Uterus (tissue), 4 donors: Measurements from ENCODE around the gene HOXA3. TPM values are rescaled to one million over a fixed set of nuclear protein-coding genes. Genes with fewer than 3 reads are reported as not detected.

Experiments used
- DNase-seq, 2 donors: peaks; one replicate each; pipeline ENCODE4 v3.0.0-alpha.2; 2019 to 2020
- H3K27ac ChIP-seq, 2 donors: fragments of 200-600 bp; sonication (generic); 1 replicate in 1 of 2; 2 replicates in 1 of 2; pipeline ENCODE4 v1.5.1; 2016 to 2018
- H3K27me3 ChIP-seq, 2 donors: fragments of 200-600 bp; sonication (generic); one replicate each; pipeline ENCODE4 v1.5.1; 2018 to 2019; ENCODE audit warnings: control low read depth in 1 of 2
- H3K36me3 ChIP-seq, 2 donors: fragments of 200-600 bp; sonication (generic); one replicate each; pipeline ENCODE4 v1.5.1; 2019; ENCODE audit warnings: control low read depth in 1 of 2
- H3K4me1 ChIP-seq, 2 donors: fragments of 200-600 bp; sonication (generic); one replicate each; pipeline ENCODE4 v1.5.1; 2018 to 2019; ENCODE audit warnings: control low read depth in 1 of 2
- H3K4me3 ChIP-seq, 2 donors: fragments of 200-600 bp; sonication (generic); 1 replicate in 1 of 2; 2 replicates in 1 of 2; pipeline ENCODE4 v1.5.1; 2018 to 2019; ENCODE audit warnings: mild to moderate bottlenecking in 1 of 2
- H3K9me3 ChIP-seq, 2 donors: fragments of 200-600 bp; sonication (generic); one replicate each; pipeline ENCODE4 v1.5.1; 2019; ENCODE audit warnings: control low read depth in 1 of 2
- POLR2A ChIP-seq, 2 donors: fragments of 450-650 bp; IDR thresholded peaks; one replicate each; pipeline ENCODE4 v1.6.1; 2016; ENCODE audit warnings: antibody characterized with exemption in 2 of 2, mild to moderate bottlenecking in 1 of 2, moderate library complexity in 1 of 2
- intact Hi-C: fragments of 100-400 bp; cut with DNase I; formaldehyde crosslinking; loops from one replicate; pipeline ENCODE4 v1.15.1; 2023; ENCODE audit warnings: low total_unique reads
- microRNA counts, 2 donors: library from miRNA; unstranded; fragments of <30 nt; microRNA quantifications; one replicate each; lab custom pipeline; 2016 to 2017
- microRNA-seq: library from miRNA; unstranded; fragments of <30 nt; microRNA quantifications from one replicate; pipeline ENCODE4, GENCODE V29; 2016; ENCODE audit warnings: borderline microRNAs expressed, borderline replicate concordance
- small RNA-seq: library from RNA; depleted of rRNA; stranded (forward); fragments of <200 nt; gene quantifications from one replicate; pipeline ENCODE3, GENCODE V24; 2016
- total RNA-seq, 4 donors: library from RNA; depleted of rRNA in 3 of 4; stranded (reverse); fragments of >200 nt in 3 of 4; gene quantifications; one replicate each; pipeline versions ENCODE4 v1.1.0 to v1.2.4, GENCODE V29; 2014 to 2023
- TF ChIP-seq, protein P1 (sequence below), 4 experiments: fragments of 200-600 bp in 2 of 4; fragments of 450-650 bp in 2 of 4; sonication (generic) in 2 of 4; IDR thresholded peaks; one replicate each; pipeline ENCODE4 v1.5.1; 2016 to 2019; ENCODE audit warnings: antibody characterized with exemption in 4 of 4, mild to moderate bottlenecking in 2 of 4, moderate library complexity in 1 of 4
- donor health status: DM: yes; HTN: yes; CAD: no.

The HOXA3 gene
- total RNA-seq, 4 donors from 2014 or later: 1.0 to 34.5 (median 19.0) TPM

GRCh38 chr7:27064661-27065060, 87.7 kb downstream of the HOXA3 start:
- no peak for DNase-seq
- intact Hi-C loops: no loop called here
- TF ChIP-seq, protein P1, sequence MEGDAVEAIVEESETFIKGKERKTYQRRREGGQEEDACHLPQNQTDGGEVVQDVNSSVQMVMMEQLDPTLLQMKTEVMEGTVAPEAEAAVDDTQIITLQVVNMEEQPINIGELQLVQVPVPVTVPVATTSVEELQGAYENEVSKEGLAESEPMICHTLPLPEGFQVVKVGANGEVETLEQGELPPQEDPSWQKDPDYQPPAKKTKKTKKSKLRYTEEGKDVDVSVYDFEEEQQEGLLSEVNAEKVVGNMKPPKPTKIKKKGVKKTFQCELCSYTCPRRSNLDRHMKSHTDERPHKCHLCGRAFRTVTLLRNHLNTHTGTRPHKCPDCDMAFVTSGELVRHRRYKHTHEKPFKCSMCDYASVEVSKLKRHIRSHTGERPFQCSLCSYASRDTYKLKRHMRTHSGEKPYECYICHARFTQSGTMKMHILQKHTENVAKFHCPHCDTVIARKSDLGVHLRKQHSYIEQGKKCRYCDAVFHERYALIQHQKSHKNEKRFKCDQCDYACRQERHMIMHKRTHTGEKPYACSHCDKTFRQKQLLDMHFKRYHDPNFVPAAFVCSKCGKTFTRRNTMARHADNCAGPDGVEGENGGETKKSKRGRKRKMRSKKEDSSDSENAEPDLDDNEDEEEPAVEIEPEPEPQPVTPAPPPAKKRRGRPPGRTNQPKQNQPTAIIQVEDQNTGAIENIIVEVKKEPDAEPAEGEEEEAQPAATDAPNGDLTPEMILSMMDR (IDR thresholded peaks at IDR 0.05): no peak
- no peak for TF ChIP-seq POLR2A (IDR thresholded peaks at IDR 0.05)
- Histone ChIP-seq H3K9me3 (no peaks in the 10 kb centered on the region), H3K36me3 (no peaks in the 10 kb centered on the region), H3K4me1 (no peaks in the 10 kb centered on the region), H3K27ac (no peak overlapping the region), H3K27me3 (no peaks in the 10 kb centered on the region), H3K4me3 (no peak overlapping the region)

GRCh38 chr7:27064159-27064558, 88.2 kb downstream of the HOXA3 start:
- TF ChIP-seq POLR2A (IDR thresholded peaks at IDR 0.05): no peak
- TF ChIP-seq, protein P1 (IDR thresholded peaks at IDR 0.05): no peak
- DNase-seq: no peak
- no peaks in the 10 kb centered on the region for H3K27me3 ChIP-seq
- no peak overlapping the region for H3K4me3 ChIP-seq
- no peaks in the 10 kb centered on the region for H3K36me3 ChIP-seq
- intact Hi-C loops: no loop called here
- no peaks in the 10 kb centered on the region for H3K4me1 ChIP-seq
- no peak overlapping the region for H3K27ac ChIP-seq
- no peaks in the 10 kb centered on the region for H3K9me3 ChIP-seq

GRCh38 chr7:27062946-27063345, 89.4 kb downstream of the HOXA3 start:
- no peak for TF ChIP-seq POLR2A (IDR thresholded peaks at IDR 0.05)
- TF ChIP-seq, protein P1 (IDR thresholded peaks at IDR 0.05): no peak
- intact Hi-C loops: no loop called here
- no peaks in the 10 kb centered on the region for H3K9me3 ChIP-seq
- no peaks in the 10 kb centered on the region for H3K27me3 ChIP-seq
- no peaks in the 10 kb centered on the region for H3K36me3 ChIP-seq
- H3K4me3 ChIP-seq: no peak overlapping the region
- H3K27ac ChIP-seq: no peak overlapping the region
- DNase-seq: no peak
- H3K4me1 ChIP-seq: no peaks in the 10 kb centered on the region

MicroRNAs encoded within 50 kb of the gene (microRNA counts, 767-probe panel; counts per million panel counts)
- microRNA hsa-miR-196b-5p (lab: Ali Mortazavi, UCI): 6,707 to 7,908 counts per million in 2 donors

Small RNA genes within 50 kb of the gene (microRNA-seq; reads per million reads assigned to microRNA genes)
- gene MIR196B: 12,289 reads per million, percentile 93 among the genes with 10 or more reads in this experiment

Small RNA genes within 50 kb of the gene (small RNA-seq; reads per million reads assigned to genes)
- gene AC004080.5 (not detected), gene RF01977 (not detected), gene RF02140 (not detected), gene RF02141 (not detected)

Other genes starting within 250 kb of the HOXA3 start
- gene HOXA1, start 56.6 kb downstream of the HOXA3 start, total RNA-seq: 1 to 10 TPM in 3 of 4 donors, under 1 TPM in 1; 0.28 to 2.0 (median 1.5) TPM
- 1 to 10 TPM in 2 of 4 donors, not detected in 2; 1.8 to 6.5 TPM for gene HOXA2, start 49.9 kb downstream of the HOXA3 start, total RNA-seq
- 1 to 10 TPM in 1 of 4 donors, under 1 TPM in 2, not detected in 1; 0.14 to 7.7 (median 0.26) TPM for gene HOXA4, start 21.8 kb downstream of the HOXA3 start, total RNA-seq
- 10 to 100 TPM; 10.7 to 61.0 (median 18.9) TPM for gene HOXA5, start 8.9 kb downstream of the HOXA3 start, total RNA-seq
- gene HOXA6, start 4.8 kb downstream of the HOXA3 start, total RNA-seq: 10 to 100 TPM in 3 of 4 donors, 1 to 10 TPM in 1; 1.8 to 19.1 (median 15.4) TPM
- gene HOXA7, start 4.1 kb upstream of the HOXA3 start, total RNA-seq: 1 to 10 TPM in 3 of 4 donors, under 1 TPM in 1; 0.26 to 9.1 (median 5.2) TPM
- gene HOXA9, start 13.0 kb upstream of the HOXA3 start, total RNA-seq: 10 to 100 TPM in 3 of 4 donors, 1 to 10 TPM in 1; 2.3 to 26.4 (median 22.4) TPM
- 100 to 1,000 TPM in 1 of 4 donors, 10 to 100 TPM in 3; 50.0 to 114 (median 69.0) TPM for gene HOXA10, start 21.7 kb upstream of the HOXA3 start, total RNA-seq
- 10 to 100 TPM; 32.4 to 82.0 (median 57.8) TPM for gene HOXA11, start 32.6 kb upstream of the HOXA3 start, total RNA-seq
- 10 to 100 TPM in 1 of 4 donors, 1 to 10 TPM in 1, under 1 TPM in 2; 0.40 to 27.5 (median 1.1) TPM for gene HOXA13, start 47.5 kb upstream of the HOXA3 start, total RNA-seq
- under 1 TPM in 1 of 4 donors, not detected in 3; 0.21 TPM for gene EVX1, start 90.2 kb upstream of the HOXA3 start, total RNA-seq